SK-N-SH treated with all-trans-retinoic acid at 6 μM for 48 hours (cell line): ENCODE data around the gene CCNY.

Source experiments
- ATAC-seq: fragments of 200-7000 bp; cut with Tn5 transposase; 3 replicates; pipeline ENCODE4 v1.9.1; 2020; ENCODE audit warnings: mild to moderate bottlenecking, moderate library complexity
- ARNTL ChIP-seq: fragments of 450-650 bp; formaldehyde crosslinking; IDR thresholded peaks from 2 replicates; pipeline ENCODE4 v1.5.0; 2020; ENCODE audit warnings: low read depth, mild to moderate bottlenecking, moderate library complexity, borderline replicate concordance
- BACH2 ChIP-seq: fragments of 250-450 bp; sonication (Bioruptor Pico); IDR thresholded peaks from 2 replicates; pipeline ENCODE4 v1.9.0; 2021; ENCODE audit warnings: mild to moderate bottlenecking, borderline replicate concordance
- CSDC2 ChIP-seq: fragments of 250-450 bp; sonication (Bioruptor Pico); IDR thresholded peaks from 2 replicates; pipeline ENCODE4 v1.5.0; 2020; ENCODE audit warnings: mild to moderate bottlenecking, moderate library complexity
- ESRRG ChIP-seq: fragments of 250-450 bp; sonication (Bioruptor Pico); IDR thresholded peaks from 2 replicates; pipeline ENCODE4 v1.6.1; 2021; ENCODE audit warnings: mild to moderate bottlenecking
- GLIS3 ChIP-seq: fragments of 250-450 bp; sonication (Bioruptor Pico); IDR thresholded peaks from 2 replicates; pipeline ENCODE4 v1.5.0; 2020; ENCODE audit warnings: mild to moderate bottlenecking, moderate library complexity
- OSR1 ChIP-seq: fragments of 250-450 bp; sonication (Bioruptor Pico); IDR thresholded peaks from 2 replicates; pipeline ENCODE4 v1.8.0; 2022; ENCODE audit warnings: moderate library complexity, mild to moderate bottlenecking, inconsistent platforms
- PPARA ChIP-seq: fragments of 250-450 bp; sonication (Bioruptor Pico); IDR thresholded peaks from 2 replicates; pipeline ENCODE4 v1.5.0; 2020; ENCODE audit warnings: mild to moderate bottlenecking, borderline replicate concordance
- RARB ChIP-seq: fragments of 250-450 bp; sonication (Bioruptor Pico); IDR thresholded peaks from 2 replicates; pipeline ENCODE4 v1.8.0; 2021; ENCODE audit warnings: mild to moderate bottlenecking, moderate library complexity
- SNAI2 ChIP-seq: fragments of 250-450 bp; sonication (Bioruptor Pico); IDR thresholded peaks from 2 replicates; pipeline ENCODE4 v1.5.0; 2020; ENCODE audit warnings: mild to moderate bottlenecking, moderate library complexity
- TCF4 ChIP-seq: fragments of 250-450 bp; sonication (Bioruptor Pico); IDR thresholded peaks from 2 replicates; pipeline ENCODE4 v1.8.0; 2021; ENCODE audit warnings: mild to moderate bottlenecking, moderate library complexity, borderline replicate concordance
- TOX ChIP-seq: fragments of 250-450 bp; sonication (Bioruptor Pico); IDR thresholded peaks from 2 replicates; pipeline ENCODE4 v1.8.0; 2021; ENCODE audit warnings: mild to moderate bottlenecking, moderate library complexity, borderline replicate concordance
- ZC3H10 ChIP-seq: fragments of 250-450 bp; sonication (Bioruptor Pico); IDR thresholded peaks from 2 replicates; pipeline ENCODE4 v1.5.1; 2021; ENCODE audit warnings: mild to moderate bottlenecking, moderate library complexity
- ZFP30 ChIP-seq: fragments of 450-650 bp; formaldehyde crosslinking; IDR thresholded peaks from 2 replicates; pipeline ENCODE4 v1.5.0; 2022; ENCODE audit warnings: mild to moderate bottlenecking, moderate library complexity
- ZNF565 ChIP-seq: fragments of 450-650 bp; formaldehyde crosslinking; conservative IDR thresholded peaks from 2 replicates; pipeline ENCODE4 v1.5.0; 2020; ENCODE audit warnings: low read depth, mild to moderate bottlenecking, moderate library complexity
- ZNF70 ChIP-seq: fragments of 450-650 bp; formaldehyde crosslinking; IDR thresholded peaks from 2 replicates; pipeline ENCODE4 v1.5.0; 2020; ENCODE audit warnings: mild to moderate bottlenecking, moderate library complexity
- ZNF8 ChIP-seq: fragments of 450-650 bp; formaldehyde crosslinking; IDR thresholded peaks from 2 replicates; pipeline ENCODE4 v1.5.0; 2020; ENCODE audit warnings: mild to moderate bottlenecking, moderate library complexity
- TF ChIP-seq, protein P1 (sequence below): fragments of 250-450 bp; sonication (Bioruptor Pico); IDR thresholded peaks from 2 replicates; pipeline ENCODE4 v1.5.1; 2020; ENCODE audit warnings: low read depth, mild to moderate bottlenecking, moderate library complexity
- TF ChIP-seq, protein P2 (sequence below): fragments of 250-450 bp; sonication (Bioruptor Pico); IDR thresholded peaks from 2 replicates; pipeline ENCODE4 v1.8.0; 2021; ENCODE audit warnings: low read depth, mild to moderate bottlenecking, moderate library complexity, borderline replicate concordance
- TF ChIP-seq, protein P3 (sequence below): fragments of 250-450 bp; sonication (Bioruptor Pico); IDR thresholded peaks from 2 replicates; pipeline ENCODE4 v1.8.0; 2020; ENCODE audit warnings: mild to moderate bottlenecking, moderate library complexity, borderline replicate concordance
- TF ChIP-seq, protein P4 (sequence below): fragments of 250-450 bp; sonication (Bioruptor Pico); IDR thresholded peaks from 2 replicates; pipeline ENCODE4 v1.5.0; 2020; ENCODE audit warnings: mild to moderate bottlenecking, moderate library complexity

The CCNY gene

DNA sequence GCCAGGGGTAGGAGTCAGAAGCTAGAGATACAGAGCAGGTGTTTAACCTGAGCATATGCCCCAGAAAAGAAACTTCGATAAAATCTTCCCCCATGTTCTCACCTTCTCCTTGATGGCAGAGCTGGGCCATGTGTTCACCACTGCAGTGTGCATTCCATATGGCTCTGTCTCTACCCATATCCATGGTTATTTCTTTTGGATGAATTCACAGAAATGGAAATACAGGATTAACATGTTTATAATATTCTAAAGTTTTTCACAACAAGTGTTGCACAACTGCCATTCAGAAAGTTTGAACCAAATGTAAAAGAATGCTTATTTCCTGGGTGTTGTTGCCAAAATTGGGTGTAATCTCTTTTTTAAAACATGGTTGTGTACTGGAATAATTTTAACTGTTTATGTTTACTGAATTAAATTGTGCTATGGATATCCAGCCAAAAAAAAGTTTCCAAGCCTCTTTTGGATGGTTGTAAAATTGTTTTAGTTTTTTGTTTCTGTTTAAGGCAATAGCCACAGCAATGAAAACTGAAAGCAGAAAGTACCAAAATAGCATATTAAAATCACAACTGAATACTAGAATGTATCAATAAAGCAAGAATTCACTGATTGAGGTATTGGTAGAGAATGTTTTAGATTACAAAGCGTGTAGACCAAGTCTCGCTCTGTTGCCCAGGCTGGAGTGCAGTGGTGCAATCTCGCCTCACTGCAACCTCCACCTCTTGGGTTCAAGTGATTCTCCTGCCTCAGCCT, 19.9 kb upstream of the CCNY start:
- TF ChIP-seq, protein P1, sequence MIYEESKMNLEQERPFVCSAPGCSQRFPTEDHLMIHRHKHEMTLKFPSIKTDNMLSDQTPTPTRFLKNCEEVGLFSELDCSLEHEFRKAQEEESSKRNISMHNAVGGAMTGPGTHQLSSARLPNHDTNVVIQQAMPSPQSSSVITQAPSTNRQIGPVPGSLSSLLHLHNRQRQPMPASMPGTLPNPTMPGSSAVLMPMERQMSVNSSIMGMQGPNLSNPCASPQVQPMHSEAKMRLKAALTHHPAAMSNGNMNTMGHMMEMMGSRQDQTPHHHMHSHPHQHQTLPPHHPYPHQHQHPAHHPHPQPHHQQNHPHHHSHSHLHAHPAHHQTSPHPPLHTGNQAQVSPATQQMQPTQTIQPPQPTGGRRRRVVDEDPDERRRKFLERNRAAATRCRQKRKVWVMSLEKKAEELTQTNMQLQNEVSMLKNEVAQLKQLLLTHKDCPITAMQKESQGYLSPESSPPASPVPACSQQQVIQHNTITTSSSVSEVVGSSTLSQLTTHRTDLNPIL, result no peak
- TF ChIP-seq RARB (CRISPR knock-in tag) (no peak), ZNF8 (no peak), OSR1 (CRISPR knock-in tag) (no peak), ZFP30 (CRISPR knock-in tag) (no peak), ZC3H10 (no peak), BACH2 (CRISPR knock-in tag) (no peak), ESRRG (CRISPR knock-in tag) (no peak), TOX (CRISPR knock-in tag) (no peak), ZNF70 (CRISPR knock-in tag) (no peak), ARNTL (no peak), PPARA (CRISPR knock-in tag) (no peak), ZNF565 (CRISPR knock-in tag) (no peak)
- TF ChIP-seq, protein P2, sequence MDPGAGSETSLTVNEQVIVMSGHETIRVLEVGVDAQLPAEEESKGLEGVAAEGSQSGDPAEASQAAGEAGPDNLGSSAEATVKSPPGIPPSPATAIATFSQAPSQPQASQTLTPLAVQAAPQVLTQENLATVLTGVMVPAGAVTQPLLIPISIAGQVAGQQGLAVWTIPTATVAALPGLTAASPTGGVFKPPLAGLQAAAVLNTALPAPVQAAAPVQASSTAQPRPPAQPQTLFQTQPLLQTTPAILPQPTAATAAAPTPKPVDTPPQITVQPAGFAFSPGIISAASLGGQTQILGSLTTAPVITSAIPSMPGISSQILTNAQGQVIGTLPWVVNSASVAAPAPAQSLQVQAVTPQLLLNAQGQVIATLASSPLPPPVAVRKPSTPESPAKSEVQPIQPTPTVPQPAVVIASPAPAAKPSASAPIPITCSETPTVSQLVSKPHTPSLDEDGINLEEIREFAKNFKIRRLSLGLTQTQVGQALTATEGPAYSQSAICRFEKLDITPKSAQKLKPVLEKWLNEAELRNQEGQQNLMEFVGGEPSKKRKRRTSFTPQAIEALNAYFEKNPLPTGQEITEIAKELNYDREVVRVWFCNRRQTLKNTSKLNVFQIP (CRISPR knock-in tag), result no peak
- TF ChIP-seq, protein P3, sequence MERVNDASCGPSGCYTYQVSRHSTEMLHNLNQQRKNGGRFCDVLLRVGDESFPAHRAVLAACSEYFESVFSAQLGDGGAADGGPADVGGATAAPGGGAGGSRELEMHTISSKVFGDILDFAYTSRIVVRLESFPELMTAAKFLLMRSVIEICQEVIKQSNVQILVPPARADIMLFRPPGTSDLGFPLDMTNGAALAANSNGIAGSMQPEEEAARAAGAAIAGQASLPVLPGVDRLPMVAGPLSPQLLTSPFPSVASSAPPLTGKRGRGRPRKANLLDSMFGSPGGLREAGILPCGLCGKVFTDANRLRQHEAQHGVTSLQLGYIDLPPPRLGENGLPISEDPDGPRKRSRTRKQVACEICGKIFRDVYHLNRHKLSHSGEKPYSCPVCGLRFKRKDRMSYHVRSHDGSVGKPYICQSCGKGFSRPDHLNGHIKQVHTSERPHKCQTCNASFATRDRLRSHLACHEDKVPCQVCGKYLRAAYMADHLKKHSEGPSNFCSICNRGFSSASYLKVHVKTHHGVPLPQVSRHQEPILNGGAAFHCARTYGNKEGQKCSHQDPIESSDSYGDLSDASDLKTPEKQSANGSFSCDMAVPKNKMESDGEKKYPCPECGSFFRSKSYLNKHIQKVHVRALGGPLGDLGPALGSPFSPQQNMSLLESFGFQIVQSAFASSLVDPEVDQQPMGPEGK, result no peak
- TF ChIP-seq, protein P4, sequence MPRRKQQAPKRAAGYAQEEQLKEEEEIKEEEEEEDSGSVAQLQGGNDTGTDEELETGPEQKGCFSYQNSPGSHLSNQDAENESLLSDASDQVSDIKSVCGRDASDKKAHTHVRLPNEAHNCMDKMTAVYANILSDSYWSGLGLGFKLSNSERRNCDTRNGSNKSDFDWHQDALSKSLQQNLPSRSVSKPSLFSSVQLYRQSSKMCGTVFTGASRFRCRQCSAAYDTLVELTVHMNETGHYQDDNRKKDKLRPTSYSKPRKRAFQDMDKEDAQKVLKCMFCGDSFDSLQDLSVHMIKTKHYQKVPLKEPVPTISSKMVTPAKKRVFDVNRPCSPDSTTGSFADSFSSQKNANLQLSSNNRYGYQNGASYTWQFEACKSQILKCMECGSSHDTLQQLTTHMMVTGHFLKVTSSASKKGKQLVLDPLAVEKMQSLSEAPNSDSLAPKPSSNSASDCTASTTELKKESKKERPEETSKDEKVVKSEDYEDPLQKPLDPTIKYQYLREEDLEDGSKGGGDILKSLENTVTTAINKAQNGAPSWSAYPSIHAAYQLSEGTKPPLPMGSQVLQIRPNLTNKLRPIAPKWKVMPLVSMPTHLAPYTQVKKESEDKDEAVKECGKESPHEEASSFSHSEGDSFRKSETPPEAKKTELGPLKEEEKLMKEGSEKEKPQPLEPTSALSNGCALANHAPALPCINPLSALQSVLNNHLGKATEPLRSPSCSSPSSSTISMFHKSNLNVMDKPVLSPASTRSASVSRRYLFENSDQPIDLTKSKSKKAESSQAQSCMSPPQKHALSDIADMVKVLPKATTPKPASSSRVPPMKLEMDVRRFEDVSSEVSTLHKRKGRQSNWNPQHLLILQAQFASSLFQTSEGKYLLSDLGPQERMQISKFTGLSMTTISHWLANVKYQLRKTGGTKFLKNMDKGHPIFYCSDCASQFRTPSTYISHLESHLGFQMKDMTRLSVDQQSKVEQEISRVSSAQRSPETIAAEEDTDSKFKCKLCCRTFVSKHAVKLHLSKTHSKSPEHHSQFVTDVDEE (CRISPR knock-in tag), result no peak
- ATAC-seq, result no peak

DNA sequence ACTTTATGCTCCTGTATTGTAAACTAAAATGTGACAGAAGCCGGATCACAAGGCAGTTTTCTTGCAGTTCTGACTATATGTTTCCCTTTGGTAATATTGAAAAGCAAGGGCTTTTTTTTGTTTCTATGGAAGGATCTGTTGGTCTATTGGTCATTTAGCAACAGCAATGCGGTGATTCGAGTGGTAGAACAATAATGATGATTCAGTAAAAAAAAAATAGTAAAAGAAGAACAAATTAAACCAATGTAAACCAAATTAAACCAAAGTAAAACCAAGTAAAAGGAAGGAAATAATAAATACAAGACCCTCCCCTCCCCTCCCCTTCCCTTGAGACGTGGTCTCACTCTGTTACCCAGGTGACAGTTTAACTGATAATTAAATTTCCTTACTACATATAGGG, 17.8 kb upstream of the CCNY start:
- ATAC-seq, result no peak
- TF ChIP-seq ZC3H10 (no peak), ARNTL (no peak), CSDC2 (no peak), GLIS3 (CRISPR knock-in tag) (no peak), TCF4 (CRISPR knock-in tag) (no peak), SNAI2 (CRISPR knock-in tag) (no peak), ESRRG (CRISPR knock-in tag) (no peak), ZFP30 (CRISPR knock-in tag) (no peak), BACH2 (CRISPR knock-in tag) (no peak), ZNF70 (CRISPR knock-in tag) (no peak), TOX (CRISPR knock-in tag) (no peak)
- TF ChIP-seq, protein P1, result no peak
- TF ChIP-seq, protein P2 (CRISPR knock-in tag), result no peak
- TF ChIP-seq, protein P4 (CRISPR knock-in tag), result no peak
- TF ChIP-seq, protein P3, result no peak
